Mesenchymal stem cell (in vitro differentiated cells and primary cell): Measurements from ENCODE around the gene RASA2.
"Not testable (repeated sequence)": the region's sequence is repeated elsewhere in the genome, so short reads cannot be mapped to it uniquely, and the experiment has no call there.

ENCODE experiments used
- DNase-seq: peaks from one replicate; pipeline ENCODE4 v3.0.0-alpha.2; 2013
- H2AFZ ChIP-seq: one replicate; pipeline ENCODE4 v1.6.1; 2013; ENCODE audit warnings: low read depth, mild to moderate bottlenecking, control low read depth, inconsistent platforms, low read length, moderate library complexity
- H2AK5ac ChIP-seq: 2 replicates; pipeline ENCODE4 v1.6.1; 2013; ENCODE audit warnings: low read length, moderate library complexity, mild to moderate bottlenecking, inconsistent platforms; ENCODE audit not compliant: severe bottlenecking
- H2BK120ac ChIP-seq: one replicate; pipeline ENCODE4 v1.6.1; 2013; ENCODE audit warnings: low read depth, mild to moderate bottlenecking, inconsistent platforms, low read length, moderate library complexity
- H2BK12ac ChIP-seq, 2 experiments: one replicate each; pipeline ENCODE4 v1.6.1; 2013; ENCODE audit warnings: inconsistent platforms in 2 of 2, low read length in 2 of 2, mild to moderate bottlenecking in 2 of 2, moderate library complexity in 2 of 2, control low read depth in 1 of 2
- H2BK15ac ChIP-seq: one replicate; pipeline ENCODE4 v1.6.1; 2013; ENCODE audit warnings: mild to moderate bottlenecking, low read depth, inconsistent platforms; ENCODE audit not compliant: poor library complexity, severe bottlenecking
- H2BK5ac ChIP-seq: 2 replicates; pipeline ENCODE4 v1.6.1; 2013; ENCODE audit warnings: low read depth, mild to moderate bottlenecking, low read length, control low read depth, inconsistent platforms; ENCODE audit not compliant: poor library complexity, severe bottlenecking
- H3K14ac ChIP-seq, 2 experiments: one replicate each; pipeline ENCODE4 v1.6.1; 2013; ENCODE audit warnings: inconsistent platforms in 2 of 2, low read length in 2 of 2, control low read depth in 1 of 2, mild to moderate bottlenecking in 1 of 2, moderate library complexity in 1 of 2
- H3K18ac ChIP-seq, 2 experiments: one replicate each; pipeline ENCODE4 v1.6.1; 2013; ENCODE audit warnings: inconsistent platforms in 2 of 2, low read length in 2 of 2, control low read depth in 1 of 2, low read depth in 1 of 2, mild to moderate bottlenecking in 1 of 2
- H3K23ac ChIP-seq, 2 experiments: one replicate each; pipeline ENCODE4 v1.6.1; 2013; ENCODE audit warnings: inconsistent platforms in 2 of 2, low read length in 2 of 2, mild to moderate bottlenecking in 2 of 2, moderate library complexity in 2 of 2, control low read depth in 1 of 2
- H3K27ac ChIP-seq: 2 replicates; pipeline ENCODE4 v1.5.1; 2013; ENCODE audit warnings: mild to moderate bottlenecking, moderate library complexity, low read length, control low read depth, inconsistent platforms; ENCODE audit not compliant: poor library complexity, severe bottlenecking
- H3K27me3 ChIP-seq, 2 experiments: 2 replicates each; pipeline versions ENCODE4 v1.6.1 to v1.7.0; 2013; ENCODE audit warnings: low read length in 2 of 2, mild to moderate bottlenecking in 2 of 2, moderate library complexity in 2 of 2, control low read depth in 1 of 2, inconsistent platforms in 1 of 2; ENCODE audit not compliant: control insufficient read depth in 1 of 2, insufficient read depth in 1 of 2
- H3K36me3 ChIP-seq, 2 experiments: 2 replicates each; pipeline versions ENCODE4 v1.6.1 to v1.7.0; 2013; ENCODE audit warnings: low read length in 2 of 2, control low read depth in 1 of 2, inconsistent platforms in 1 of 2, low read depth in 1 of 2, mild to moderate bottlenecking in 1 of 2; ENCODE audit not compliant: insufficient read depth in 2 of 2, control insufficient read depth in 1 of 2
- H3K4ac ChIP-seq, 2 experiments: one replicate each; pipeline ENCODE4 v1.6.1; 2013; ENCODE audit warnings: inconsistent platforms in 2 of 2, low read length in 2 of 2, mild to moderate bottlenecking in 2 of 2, moderate library complexity in 2 of 2, control low read depth in 1 of 2, low read depth in 1 of 2
- H3K4me1 ChIP-seq: 2 replicates; pipeline ENCODE4 v1.6.1; 2013; ENCODE audit warnings: low read depth, low read length, control low read depth; ENCODE audit not compliant: control insufficient read depth, insufficient read depth
- H3K4me2 ChIP-seq: 2 replicates; pipeline ENCODE4 v1.6.1; 2013; ENCODE audit warnings: low read length, mild to moderate bottlenecking, inconsistent platforms; ENCODE audit not compliant: poor library complexity, severe bottlenecking
- H3K4me3 ChIP-seq, 2 experiments: 2 replicates each; pipeline versions ENCODE4 v1.5.1 to v1.7.0; 2013; ENCODE audit warnings: low read length in 2 of 2, mild to moderate bottlenecking in 2 of 2, control low read depth in 1 of 2, low read depth in 1 of 2; ENCODE audit not compliant: insufficient read depth in 1 of 2
- H3K79me1 ChIP-seq: replicated peaks from 2 replicates; pipeline ENCODE4 v1.6.1; 2013; ENCODE audit warnings: mild to moderate bottlenecking, control low read depth, low read length, inconsistent platforms; ENCODE audit not compliant: poor library complexity, severe bottlenecking
- H3K9ac ChIP-seq: 2 replicates; pipeline ENCODE4 v1.7.0; 2013; ENCODE audit warnings: mild to moderate bottlenecking, low read length, moderate library complexity
- H3K9me3 ChIP-seq: 2 replicates; pipeline ENCODE4 v1.7.0; 2013; ENCODE audit warnings: mild to moderate bottlenecking, low read length; ENCODE audit not compliant: control insufficient read depth
- H4K8ac ChIP-seq: one replicate; pipeline ENCODE4 v1.6.1; 2013; ENCODE audit warnings: inconsistent platforms, mild to moderate bottlenecking, low read length, moderate library complexity
- H4K91ac ChIP-seq: one replicate; pipeline ENCODE4 v1.6.1; 2013; ENCODE audit warnings: mild to moderate bottlenecking, low read length, inconsistent platforms
- WGBS: methylation state at CpG from one replicate; pipeline ENCODE4 v1.1.7; 2013; ENCODE audit warnings: mixed read lengths; 5-methylcytosine and 5-hydroxymethylcytosine counted together

Gene RASA2

DNA sequence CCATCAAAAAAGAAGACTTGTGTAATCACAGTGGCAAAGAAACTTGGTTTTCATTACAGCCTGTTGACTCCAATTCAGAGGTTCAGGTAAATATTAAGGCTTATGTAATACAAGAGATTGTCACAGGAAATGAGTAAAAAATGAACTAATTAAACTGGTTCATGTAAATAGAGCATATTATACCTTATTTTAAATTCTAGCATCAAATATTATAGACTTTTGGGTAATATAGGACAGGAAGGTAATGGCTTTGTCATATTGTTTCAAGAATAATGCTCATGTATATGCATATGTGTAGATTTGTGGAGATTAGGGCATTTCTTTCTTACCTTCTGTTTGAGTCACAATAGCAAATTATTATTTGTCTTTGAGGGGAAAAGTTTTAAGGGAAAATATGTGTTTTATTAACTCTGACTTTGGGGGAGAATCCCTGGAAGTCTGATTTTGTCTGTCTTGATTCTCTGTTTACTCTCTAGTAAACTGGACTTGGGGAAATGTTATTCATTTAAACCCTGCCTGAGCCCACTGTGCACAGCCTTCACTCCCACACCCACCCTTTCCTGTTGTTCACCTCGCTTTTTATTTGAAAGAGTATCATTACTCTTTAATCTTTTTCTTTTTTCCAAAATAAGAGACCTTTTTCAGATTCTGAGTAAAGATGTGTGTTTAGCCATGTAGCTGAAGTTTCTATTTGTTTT, 43.0 kb downstream of the RASA2 start:
- Histone ChIP-seq H2BK120ac (no peak overlapping the region), H3K79me1 (peaks cover 4% of the 10 kb centered on the region), H3K18ac (no peak overlapping the region), H3K14ac (no peak overlapping the region), H3K27ac (no peak overlapping the region), H3K23ac (no peak overlapping the region), H2BK5ac (no peak overlapping the region), H3K4me1 (peaks cover 2% of the 10 kb centered on the region), H3K9me3 (no peaks in the 10 kb centered on the region), H2BK12ac (no peak overlapping the region), H2BK15ac (no peak overlapping the region), H2AK5ac (no peak overlapping the region), H3K4me3 (peak overlapping the region in 1 of 2 experiments; percentile 60), H3K9ac (peak overlapping the region; percentile 81), H4K91ac (no peak overlapping the region), H3K4me2 (no peak overlapping the region), H3K27me3 (no peaks in the 10 kb centered on the region), H4K8ac (no peak overlapping the region), H3K36me3 (peaks cover 0 to 14% of the 10 kb centered on the region in 2 experiments), H3K4ac (no peak overlapping the region), H2AFZ (no peak overlapping the region)
- DNase-seq, result peak; percentile 9
- WGBS, result no CpG with 5 or more reads among the region's 1 CpG

- H3K9me3 ChIP-seq, result no peaks in the 10 kb centered on the region
- no peak overlapping the region for H3K4ac ChIP-seq
- no peak overlapping the region for H2AK5ac ChIP-seq
- H3K18ac ChIP-seq, result no peak overlapping the region
- H2AFZ ChIP-seq, result no peak overlapping the region
- peaks cover 2% of the 10 kb centered on the region for H3K4me1 ChIP-seq
- no peak overlapping the region for H2BK12ac ChIP-seq
- peaks cover 4% of the 10 kb centered on the region for H3K79me1 ChIP-seq
- H3K36me3 ChIP-seq, result peaks cover under 1 to 17% of the 10 kb centered on the region in 2 experiments
- 36% methylated on average over 1 of the region's 1 CpG for WGBS
- peak overlapping the region in 1 of 2 experiments; percentile 60 for H3K4me3 ChIP-seq
- peak; percentile 64 for DNase-seq
- H3K27me3 ChIP-seq, result no peaks in the 10 kb centered on the region
- H2BK120ac ChIP-seq, result no peak overlapping the region
- H2BK15ac ChIP-seq, result no peak overlapping the region
- H3K4me2 ChIP-seq, result no peak overlapping the region
- peak overlapping the region; percentile 81 for H3K9ac ChIP-seq
- H3K23ac ChIP-seq, result no peak overlapping the region
- H2BK5ac ChIP-seq, result no peak overlapping the region
- no peak overlapping the region for H4K8ac ChIP-seq
- H4K91ac ChIP-seq, result no peak overlapping the region
- no peak overlapping the region for H3K14ac ChIP-seq
- no peak overlapping the region for H3K27ac ChIP-seq
Observed at GRCh38 chr3:141530415-141530768, 43.6 kb downstream of the RASA2 start.

GRCh38 chr3:141532609-141533008, 45.8 kb downstream of the RASA2 start:
- H3K27me3 ChIP-seq, result no peaks in the 10 kb centered on the region
- no peak overlapping the region for H2BK5ac ChIP-seq
- no peak overlapping the region for H3K18ac ChIP-seq
- no peak overlapping the region for H2AFZ ChIP-seq
- no peak overlapping the region for H3K4me3 ChIP-seq
- no peak overlapping the region for H4K8ac ChIP-seq
- no peak overlapping the region for H3K27ac ChIP-seq
- H2BK12ac ChIP-seq, result no peak overlapping the region
- H3K23ac ChIP-seq, result no peak overlapping the region
- no peak overlapping the region for H3K4me2 ChIP-seq
- H3K14ac ChIP-seq, result no peak overlapping the region
- H2BK15ac ChIP-seq, result no peak overlapping the region
- H3K4ac ChIP-seq, result no peak overlapping the region
- no peak overlapping the region for H3K9ac ChIP-seq
- no CpG with 5 or more reads among the region's 1 CpG for WGBS
- DNase-seq, result no peak
- H3K36me3 ChIP-seq, result peaks cover 4 to 28% of the 10 kb centered on the region in 2 experiments
- H3K79me1 ChIP-seq, result peaks cover 6% of the 10 kb centered on the region
- no peak overlapping the region for H4K91ac ChIP-seq
- no peak overlapping the region for H2BK120ac ChIP-seq
- no peak overlapping the region for H2AK5ac ChIP-seq
- H3K4me1 ChIP-seq, result no peaks in the 10 kb centered on the region
- no peaks in the 10 kb centered on the region for H3K9me3 ChIP-seq

- not testable (repeated sequence) for H3K4ac ChIP-seq, DNase-seq, H3K4me1 ChIP-seq, H2BK15ac ChIP-seq, H3K14ac ChIP-seq, H3K18ac ChIP-seq, H4K91ac ChIP-seq, H3K23ac ChIP-seq, H3K9ac ChIP-seq, H4K8ac ChIP-seq, H3K27ac ChIP-seq, H3K79me1 ChIP-seq, H3K4me2 ChIP-seq, H2AFZ ChIP-seq, H2BK120ac ChIP-seq, H3K27me3 ChIP-seq, H2BK5ac ChIP-seq, H2BK12ac ChIP-seq, H2AK5ac ChIP-seq, H3K9me3 ChIP-seq, H3K4me3 ChIP-seq
- 100% methylated on average over 5 of the region's 6 CpGs for WGBS
- peaks cover 4 to 42% of the 10 kb centered on the region in 2 experiments for H3K36me3 ChIP-seq
Observed at GRCh38 chr3:141536017-141536416, 49.2 kb downstream of the RASA2 start.
